Gastrocnemius medialis (tissue), 4 donors: Measurements from ENCODE around the gene HPN.

Experiments
- POLR2A ChIP-seq, 2 donors: fragments of 450-650 bp; IDR thresholded peaks; one replicate each; pipeline ENCODE4 v1.6.1; 2017; ENCODE audit warnings: antibody characterized with exemption in 2 of 2, mild to moderate bottlenecking in 2 of 2, moderate library complexity in 2 of 2
- TF ChIP-seq, protein P1 (sequence below), 5 experiments: fragments of 450-650 bp in 3 of 5; fragments of 200-600 bp in 2 of 5; sonication (generic) in 2 of 5; IDR thresholded peaks in 4 of 5; conservative IDR thresholded peaks in 1 of 5; 1 replicate in 4 of 5; 2 replicates in 1 of 5; pipeline ENCODE4 v1.5.1; 2016 to 2019; ENCODE audit warnings: antibody characterized with exemption in 5 of 5, mild to moderate bottlenecking in 3 of 5, moderate library complexity in 3 of 5

DNA sequence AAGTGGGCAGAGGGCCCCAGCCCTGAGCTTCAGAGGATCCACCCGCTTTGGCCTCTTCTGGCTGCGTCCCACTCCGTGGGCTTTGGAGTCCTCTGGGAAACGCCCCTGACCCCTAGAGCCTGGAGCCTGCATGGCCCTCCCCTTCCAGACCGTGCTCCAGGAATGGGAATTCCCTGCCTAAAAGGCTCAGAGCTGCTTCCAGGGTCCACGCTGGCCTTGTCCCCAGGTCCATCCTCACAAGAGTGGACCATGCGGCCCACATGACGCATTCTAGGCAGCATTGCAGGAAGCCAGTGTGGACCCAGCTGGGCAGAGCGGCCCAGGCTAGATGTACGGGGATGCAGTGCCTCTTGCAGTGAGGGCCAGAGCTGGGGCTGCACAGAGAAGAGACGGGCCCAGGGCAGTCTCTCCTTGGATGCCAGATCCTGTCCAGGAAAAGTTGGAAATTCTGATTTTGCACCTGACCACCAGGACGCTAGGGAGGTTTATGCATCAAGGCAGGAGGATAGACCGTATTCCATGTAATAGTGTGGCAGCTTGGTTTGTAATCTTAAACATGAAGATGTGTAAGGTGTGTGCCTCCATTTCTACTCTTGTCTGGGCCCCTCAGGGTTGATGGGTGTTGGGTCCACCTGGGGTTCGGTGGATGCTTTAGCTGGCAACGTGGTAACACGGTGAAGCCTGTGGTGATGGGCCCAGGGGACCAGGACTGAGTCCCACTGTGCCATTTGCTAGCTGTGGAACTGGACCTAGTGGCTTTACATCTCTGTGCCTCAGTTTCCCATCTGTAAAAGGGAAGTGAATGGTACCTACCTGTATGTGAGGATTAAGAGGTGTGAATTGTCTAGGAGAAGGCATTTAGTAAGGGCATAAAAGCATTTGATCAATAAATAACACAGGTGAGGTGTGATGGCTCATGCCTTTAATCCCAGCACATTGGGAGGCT, 59.3 kb downstream of the HPN start:
- TF ChIP-seq, protein P1, sequence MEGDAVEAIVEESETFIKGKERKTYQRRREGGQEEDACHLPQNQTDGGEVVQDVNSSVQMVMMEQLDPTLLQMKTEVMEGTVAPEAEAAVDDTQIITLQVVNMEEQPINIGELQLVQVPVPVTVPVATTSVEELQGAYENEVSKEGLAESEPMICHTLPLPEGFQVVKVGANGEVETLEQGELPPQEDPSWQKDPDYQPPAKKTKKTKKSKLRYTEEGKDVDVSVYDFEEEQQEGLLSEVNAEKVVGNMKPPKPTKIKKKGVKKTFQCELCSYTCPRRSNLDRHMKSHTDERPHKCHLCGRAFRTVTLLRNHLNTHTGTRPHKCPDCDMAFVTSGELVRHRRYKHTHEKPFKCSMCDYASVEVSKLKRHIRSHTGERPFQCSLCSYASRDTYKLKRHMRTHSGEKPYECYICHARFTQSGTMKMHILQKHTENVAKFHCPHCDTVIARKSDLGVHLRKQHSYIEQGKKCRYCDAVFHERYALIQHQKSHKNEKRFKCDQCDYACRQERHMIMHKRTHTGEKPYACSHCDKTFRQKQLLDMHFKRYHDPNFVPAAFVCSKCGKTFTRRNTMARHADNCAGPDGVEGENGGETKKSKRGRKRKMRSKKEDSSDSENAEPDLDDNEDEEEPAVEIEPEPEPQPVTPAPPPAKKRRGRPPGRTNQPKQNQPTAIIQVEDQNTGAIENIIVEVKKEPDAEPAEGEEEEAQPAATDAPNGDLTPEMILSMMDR (IDR thresholded peaks at IDR 0.05 in 4 of 5, conservative IDR thresholded peaks at IDR 0.05 in 1 of 5), result no peak
- no peak for TF ChIP-seq POLR2A (IDR thresholded peaks at IDR 0.05)
